ENCODE measurements around the gene EXOC5. TPM values are rescaled to one million over a fixed set of nuclear protein-coding genes. Genes with fewer than 3 reads are reported as not detected.

Gene EXOC5
- polyA plus RNA-seq, 2 donors, result 5.9 to 8.9 TPM

DNA sequence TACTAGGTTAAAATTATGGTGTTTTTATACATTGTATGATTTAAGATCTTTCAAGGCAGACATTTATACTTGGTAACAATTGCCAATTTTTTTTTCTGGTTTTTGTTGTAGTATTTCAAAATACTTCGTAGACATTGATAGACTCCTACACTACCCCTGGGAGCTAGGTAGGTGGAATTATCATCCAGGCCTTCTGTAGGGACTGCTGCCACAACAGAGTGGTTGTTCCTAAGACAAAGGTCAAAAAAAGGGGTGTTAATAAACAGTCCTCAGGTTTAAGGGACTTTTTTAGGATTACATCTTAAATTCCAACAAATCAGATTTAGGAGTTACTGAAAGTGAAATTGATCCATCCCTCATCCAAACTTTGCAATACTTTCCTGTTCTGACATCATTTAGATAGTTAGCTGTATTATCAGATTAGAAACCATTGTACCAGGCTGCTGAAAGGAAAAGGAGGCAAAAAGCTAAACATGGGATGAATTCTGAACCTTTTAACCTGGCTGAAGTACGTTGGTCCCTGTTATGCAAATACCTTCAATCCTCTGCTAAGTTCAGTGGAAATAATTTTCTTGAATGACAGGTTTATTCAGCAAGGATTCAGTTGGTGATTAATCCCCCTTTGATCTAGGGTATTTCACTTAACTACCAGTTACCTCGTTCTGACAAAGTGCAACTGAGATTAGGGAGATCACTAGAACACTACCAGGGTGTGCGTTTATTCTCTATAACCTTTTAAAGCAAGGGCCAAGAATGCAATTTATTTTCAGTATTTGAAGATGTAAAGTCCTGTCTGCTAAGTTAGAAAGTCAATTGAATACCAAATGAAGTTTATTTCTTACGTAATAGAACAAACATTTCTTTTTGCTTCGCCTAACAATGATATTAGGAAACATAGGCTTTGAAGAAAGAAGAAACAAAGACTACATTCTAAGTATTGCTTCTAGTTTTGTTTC is 23.3 kb upstream of the EXOC5 start:
- no peak overlapping the region for H3K4me3 ChIP-seq (ENCODE audit: low read depth in 1 of 2, low read length in 2 of 2)
- H3K4me1 ChIP-seq (ENCODE audit: control insufficient read depth in 2 of 2, insufficient read depth in 2 of 2, low read length in 1 of 2), result no peaks in the 10 kb centered on the region
- 50 to 55% methylated on average over 6 of the region's 6 CpGs for WGBS, 2 donors
- H3K27ac ChIP-seq (ENCODE audit: low read depth in 2 of 2, low read length in 1 of 2), result no peak overlapping the region
- H3K9me3 ChIP-seq (ENCODE audit: control insufficient read depth in 2 of 2, insufficient read depth in 1 of 2, low read depth in 1 of 2, low read length in 1 of 2), result no peaks in the 10 kb centered on the region
- no peaks in the 10 kb centered on the region for H3K27me3 ChIP-seq (ENCODE audit: control insufficient read depth in 1 of 2, insufficient read depth in 2 of 2, low read length in 2 of 2)
- H3K36me3 ChIP-seq (ENCODE audit: control insufficient read depth in 2 of 2, insufficient read depth in 2 of 2, low read length in 1 of 2), result peaks cover 0 to 3% of the 10 kb centered on the region in 2 donors

GRCh38 chr14:57290751-57291150 is 22.0 kb upstream of the EXOC5 start:
- 74 to 86% methylated on average over 5 of the region's 5 CpGs for WGBS, 2 donors
- Histone ChIP-seq H3K27me3 (ENCODE audit: control insufficient read depth in 1 of 2, insufficient read depth in 2 of 2, low read length in 2 of 2) (no peaks in the 10 kb centered on the region), H3K9me3 (ENCODE audit: control insufficient read depth in 2 of 2, insufficient read depth in 1 of 2, low read depth in 1 of 2, low read length in 1 of 2) (no peaks in the 10 kb centered on the region), H3K4me1 (ENCODE audit: control insufficient read depth in 2 of 2, insufficient read depth in 2 of 2, low read length in 1 of 2) (no peaks in the 10 kb centered on the region), H3K27ac (ENCODE audit: low read depth in 2 of 2, low read length in 1 of 2) (no peak overlapping the region), H3K36me3 (ENCODE audit: control insufficient read depth in 2 of 2, insufficient read depth in 2 of 2, low read length in 1 of 2) (peaks cover under 1 to 5% of the 10 kb centered on the region in 2 donors), H3K4me3 (ENCODE audit: low read depth in 1 of 2, low read length in 2 of 2) (no peak overlapping the region)

DNA sequence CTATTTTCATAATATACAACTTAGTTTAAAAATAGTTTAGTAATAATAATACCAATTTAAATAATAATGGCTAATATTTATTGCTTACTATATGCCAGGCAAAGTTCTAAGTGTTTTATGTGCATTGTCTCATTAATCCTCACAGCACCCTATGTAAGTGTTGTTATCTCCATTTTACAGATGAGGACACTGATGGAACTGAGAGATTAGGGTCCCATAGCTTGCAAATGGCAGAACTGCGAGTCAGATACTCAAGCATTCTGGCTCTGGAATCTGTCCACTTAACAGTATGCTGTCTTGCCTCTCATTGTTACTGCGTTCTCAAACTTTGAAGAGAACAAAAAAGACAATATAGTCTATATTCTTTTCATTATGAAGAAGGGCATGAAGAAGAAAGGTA is 19.0 kb upstream of the EXOC5 start:
- Histone ChIP-seq H3K9me3 (ENCODE audit: control insufficient read depth in 2 of 2, insufficient read depth in 1 of 2, low read depth in 1 of 2, low read length in 1 of 2) (no peaks in the 10 kb centered on the region), H3K27ac (ENCODE audit: low read depth in 2 of 2, low read length in 1 of 2) (no peak overlapping the region), H3K4me1 (ENCODE audit: control insufficient read depth in 2 of 2, insufficient read depth in 2 of 2, low read length in 1 of 2) (no peaks in the 10 kb centered on the region), H3K27me3 (ENCODE audit: control insufficient read depth in 1 of 2, insufficient read depth in 2 of 2, low read length in 2 of 2) (no peaks in the 10 kb centered on the region), H3K4me3 (ENCODE audit: low read depth in 1 of 2, low read length in 2 of 2) (no peak overlapping the region), H3K36me3 (ENCODE audit: control insufficient read depth in 2 of 2, insufficient read depth in 2 of 2, low read length in 1 of 2) (peaks cover 3 to 6% of the 10 kb centered on the region in 2 donors)
- WGBS, 2 donors, result 92 to 96% methylated on average over 2 of the region's 2 CpGs

GRCh38 chr14:57277062-57277461 is 8.4 kb upstream of the EXOC5 start:
- H3K27ac ChIP-seq (ENCODE audit: low read depth in 2 of 2, low read length in 1 of 2), result no peak overlapping the region
- H3K27me3 ChIP-seq (ENCODE audit: control insufficient read depth in 1 of 2, insufficient read depth in 2 of 2, low read length in 2 of 2), result no peaks in the 10 kb centered on the region
- no peak overlapping the region for H3K4me3 ChIP-seq (ENCODE audit: low read depth in 1 of 2, low read length in 2 of 2)
- peaks cover 0 to 9% of the 10 kb centered on the region in 2 donors for H3K36me3 ChIP-seq (ENCODE audit: control insufficient read depth in 2 of 2, insufficient read depth in 2 of 2, low read length in 1 of 2)
- H3K9me3 ChIP-seq (ENCODE audit: control insufficient read depth in 2 of 2, insufficient read depth in 1 of 2, low read depth in 1 of 2, low read length in 1 of 2), result no peaks in the 10 kb centered on the region
- H3K4me1 ChIP-seq (ENCODE audit: control insufficient read depth in 2 of 2, insufficient read depth in 2 of 2, low read length in 1 of 2), result no peaks in the 10 kb centered on the region
- WGBS, 2 donors, result 97 to 98% methylated on average over 3 of the region's 3 CpGs

DNA sequence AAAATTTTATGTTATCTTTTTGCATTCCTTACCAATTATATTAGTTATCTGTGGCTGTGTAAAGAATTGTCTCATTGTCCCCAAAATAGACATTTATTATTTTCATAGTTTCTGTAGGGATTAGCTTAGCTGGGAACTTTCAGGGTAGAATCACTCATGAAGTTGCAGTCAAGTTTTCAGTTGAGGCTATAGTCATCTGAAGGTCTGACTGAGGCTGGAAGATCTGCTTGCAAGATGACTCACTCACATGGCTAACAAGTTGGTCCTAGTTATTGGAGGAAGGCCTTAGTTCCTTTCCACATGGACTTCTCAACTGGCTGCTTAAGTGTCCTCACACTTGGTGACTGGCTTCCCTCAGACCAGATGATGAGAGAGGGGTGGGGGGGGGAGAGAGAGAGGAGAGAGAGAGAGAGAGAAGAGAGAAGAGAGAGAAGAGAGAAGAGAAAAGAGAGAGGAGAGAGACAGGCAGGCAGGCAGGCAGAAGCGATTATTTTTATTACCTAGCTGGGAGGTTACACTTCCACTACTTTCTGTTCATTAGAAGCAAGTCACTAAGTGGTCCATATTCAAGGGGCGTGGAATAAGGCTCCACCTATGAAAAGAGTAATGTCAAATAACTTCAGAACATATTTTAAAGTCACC is 6.4 kb upstream of the EXOC5 start:
- Histone ChIP-seq H3K27me3 (ENCODE audit: control insufficient read depth in 1 of 2, insufficient read depth in 2 of 2, low read length in 2 of 2) (no peaks in the 10 kb centered on the region), H3K4me3 (ENCODE audit: low read depth in 1 of 2, low read length in 2 of 2) (no peak overlapping the region), H3K4me1 (ENCODE audit: control insufficient read depth in 2 of 2, insufficient read depth in 2 of 2, low read length in 1 of 2) (no peaks in the 10 kb centered on the region), H3K36me3 (ENCODE audit: control insufficient read depth in 2 of 2, insufficient read depth in 2 of 2, low read length in 1 of 2) (peaks cover 0 to 5% of the 10 kb centered on the region in 2 donors), H3K27ac (ENCODE audit: low read depth in 2 of 2, low read length in 1 of 2) (no peak overlapping the region), H3K9me3 (ENCODE audit: control insufficient read depth in 2 of 2, insufficient read depth in 1 of 2, low read depth in 1 of 2, low read length in 1 of 2) (no peaks in the 10 kb centered on the region)
- 92 to 97% methylated on average over 2 of the region's 2 CpGs for WGBS, 2 donors

DNA sequence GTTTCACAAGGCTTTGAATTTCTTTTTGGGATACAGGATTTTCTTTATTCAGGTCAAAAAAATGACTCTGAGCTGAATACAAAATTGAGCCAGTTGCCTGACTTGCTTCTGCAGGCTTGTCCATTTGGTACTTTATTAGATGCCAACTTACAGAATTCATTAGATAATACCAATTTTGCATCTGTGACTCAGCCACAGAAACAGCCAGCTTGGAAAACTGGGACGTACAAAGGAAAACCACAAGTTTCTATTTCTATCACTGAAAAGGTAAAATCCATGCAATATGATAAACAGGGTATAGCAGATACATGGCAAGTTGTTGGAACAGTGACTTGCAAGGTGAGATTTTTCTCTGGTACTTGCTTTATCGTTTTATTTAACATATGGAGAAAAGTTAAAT is 5.8 kb upstream of the EXOC5 start:
- 86 to 88% methylated on average over 2 of the region's 2 CpGs for WGBS, 2 donors
- Histone ChIP-seq H3K36me3 (ENCODE audit: control insufficient read depth in 2 of 2, insufficient read depth in 2 of 2, low read length in 1 of 2) (peaks cover 0 to 5% of the 10 kb centered on the region in 2 donors), H3K27ac (ENCODE audit: low read depth in 2 of 2, low read length in 1 of 2) (no peak overlapping the region), H3K27me3 (ENCODE audit: control insufficient read depth in 1 of 2, insufficient read depth in 2 of 2, low read length in 2 of 2) (no peaks in the 10 kb centered on the region), H3K9me3 (ENCODE audit: control insufficient read depth in 2 of 2, insufficient read depth in 1 of 2, low read depth in 1 of 2, low read length in 1 of 2) (no peaks in the 10 kb centered on the region), H3K4me1 (ENCODE audit: control insufficient read depth in 2 of 2, insufficient read depth in 2 of 2, low read length in 1 of 2) (no peaks in the 10 kb centered on the region), H3K4me3 (ENCODE audit: low read depth in 1 of 2, low read length in 2 of 2) (no peak overlapping the region)

- no peak overlapping the region for H3K4me3 ChIP-seq (ENCODE audit: low read depth in 1 of 2, low read length in 2 of 2)
- 81% methylated on average over 1 of the region's 1 CpG for WGBS, 2 donors
- peaks cover 0 to 3% of the 10 kb centered on the region in 2 donors for H3K36me3 ChIP-seq (ENCODE audit: control insufficient read depth in 2 of 2, insufficient read depth in 2 of 2, low read length in 1 of 2)
- no peak overlapping the region for H3K27ac ChIP-seq (ENCODE audit: low read depth in 2 of 2, low read length in 1 of 2)
- no peaks in the 10 kb centered on the region for H3K27me3 ChIP-seq (ENCODE audit: control insufficient read depth in 1 of 2, insufficient read depth in 2 of 2, low read length in 2 of 2)
- H3K9me3 ChIP-seq (ENCODE audit: control insufficient read depth in 2 of 2, insufficient read depth in 1 of 2, low read depth in 1 of 2, low read length in 1 of 2), result no peaks in the 10 kb centered on the region
- H3K4me1 ChIP-seq (ENCODE audit: control insufficient read depth in 2 of 2, insufficient read depth in 2 of 2, low read length in 1 of 2), result no peaks in the 10 kb centered on the region
These were observed 4.5 kb upstream of the EXOC5 start for GRCh38 chr14:57273236-57273635.

- Histone ChIP-seq H3K27me3 (ENCODE audit: control insufficient read depth in 1 of 2, insufficient read depth in 2 of 2, low read length in 2 of 2) (no peaks in the 10 kb centered on the region), H3K27ac (ENCODE audit: low read depth in 2 of 2, low read length in 1 of 2) (no peak overlapping the region), H3K4me3 (ENCODE audit: low read depth in 1 of 2, low read length in 2 of 2) (no peak overlapping the region), H3K36me3 (ENCODE audit: control insufficient read depth in 2 of 2, insufficient read depth in 2 of 2, low read length in 1 of 2) (no peaks in the 10 kb centered on the region), H3K4me1 (ENCODE audit: control insufficient read depth in 2 of 2, insufficient read depth in 2 of 2, low read length in 1 of 2) (no peaks in the 10 kb centered on the region), H3K9me3 (ENCODE audit: control insufficient read depth in 2 of 2, insufficient read depth in 1 of 2, low read depth in 1 of 2, low read length in 1 of 2) (no peaks in the 10 kb centered on the region)
- WGBS, 2 donors, result 36 to 40% methylated on average over 2 of the region's 2 CpGs
These were observed 2.6 kb downstream of the EXOC5 start for GRCh38 chr14:57266065-57266464.

- H3K4me3 ChIP-seq (ENCODE audit: low read depth in 1 of 2, low read length in 2 of 2), result no peak overlapping the region
- no peak overlapping the region for H3K27ac ChIP-seq (ENCODE audit: low read depth in 2 of 2, low read length in 1 of 2)
- H3K4me1 ChIP-seq (ENCODE audit: control insufficient read depth in 2 of 2, insufficient read depth in 2 of 2, low read length in 1 of 2), result peaks cover 0 to 3% of the 10 kb centered on the region in 2 donors
- H3K27me3 ChIP-seq (ENCODE audit: control insufficient read depth in 1 of 2, insufficient read depth in 2 of 2, low read length in 2 of 2), result no peaks in the 10 kb centered on the region
- no peaks in the 10 kb centered on the region for H3K36me3 ChIP-seq (ENCODE audit: control insufficient read depth in 2 of 2, insufficient read depth in 2 of 2, low read length in 1 of 2)
- no peaks in the 10 kb centered on the region for H3K9me3 ChIP-seq (ENCODE audit: control insufficient read depth in 2 of 2, insufficient read depth in 1 of 2, low read depth in 1 of 2, low read length in 1 of 2)
These were observed 6.6 kb downstream of the EXOC5 start for GRCh38 chr14:57262117-57262516.

Measured in esophagus (tissue), 2 donors.